OCI-LY7 (cell line): Measurements from ENCODE around the gene IFT57.

Source experiments
- EZH2phosphoT487 ChIP-seq: fragments of 200-600 bp; sonication (generic); IDR thresholded peaks from 2 replicates; pipeline ENCODE4 v1.6.1; 2018; ENCODE audit warnings: low read depth, borderline replicate concordance, mild to moderate bottlenecking, mixed run types, antibody characterized with exemption, low read length, moderate library complexity, mixed read lengths
- TF ChIP-seq, protein P1 (sequence below): fragments of 200-600 bp; sonication (generic); conservative IDR thresholded peaks from 2 replicates; pipeline ENCODE4 v1.5.1; 2014; ENCODE audit warnings: mild to moderate bottlenecking, antibody characterized with exemption, low read length, moderate library complexity, mixed read lengths

DNA sequence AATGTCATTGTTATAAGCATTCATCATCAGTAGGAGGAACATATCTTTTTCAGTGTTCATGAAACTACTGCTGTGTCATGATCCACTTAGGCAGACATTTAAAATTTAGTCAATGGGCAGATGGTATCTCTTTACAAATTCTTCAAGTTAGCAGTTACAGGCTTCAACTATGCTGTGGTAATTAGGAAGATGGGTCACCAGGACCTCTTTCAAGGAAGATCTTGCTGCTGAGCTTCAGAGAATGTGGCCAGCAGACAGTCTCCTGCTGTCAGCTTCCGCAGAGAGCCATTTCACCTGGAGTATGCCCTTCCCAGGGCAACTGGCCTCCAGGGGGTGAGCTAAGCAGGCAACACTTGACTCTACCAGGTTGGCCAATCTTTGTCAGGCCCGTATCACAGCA is 19.4 kb downstream of the IFT57 start:
- TF ChIP-seq, protein P1, sequence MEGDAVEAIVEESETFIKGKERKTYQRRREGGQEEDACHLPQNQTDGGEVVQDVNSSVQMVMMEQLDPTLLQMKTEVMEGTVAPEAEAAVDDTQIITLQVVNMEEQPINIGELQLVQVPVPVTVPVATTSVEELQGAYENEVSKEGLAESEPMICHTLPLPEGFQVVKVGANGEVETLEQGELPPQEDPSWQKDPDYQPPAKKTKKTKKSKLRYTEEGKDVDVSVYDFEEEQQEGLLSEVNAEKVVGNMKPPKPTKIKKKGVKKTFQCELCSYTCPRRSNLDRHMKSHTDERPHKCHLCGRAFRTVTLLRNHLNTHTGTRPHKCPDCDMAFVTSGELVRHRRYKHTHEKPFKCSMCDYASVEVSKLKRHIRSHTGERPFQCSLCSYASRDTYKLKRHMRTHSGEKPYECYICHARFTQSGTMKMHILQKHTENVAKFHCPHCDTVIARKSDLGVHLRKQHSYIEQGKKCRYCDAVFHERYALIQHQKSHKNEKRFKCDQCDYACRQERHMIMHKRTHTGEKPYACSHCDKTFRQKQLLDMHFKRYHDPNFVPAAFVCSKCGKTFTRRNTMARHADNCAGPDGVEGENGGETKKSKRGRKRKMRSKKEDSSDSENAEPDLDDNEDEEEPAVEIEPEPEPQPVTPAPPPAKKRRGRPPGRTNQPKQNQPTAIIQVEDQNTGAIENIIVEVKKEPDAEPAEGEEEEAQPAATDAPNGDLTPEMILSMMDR: no peak
- TF ChIP-seq EZH2phosphoT487: no peak
